Sciatic nerve (tissue), 2 donors: Measurements from ENCODE around the gene PHLDB2. TPM values are rescaled to one million over a fixed set of nuclear protein-coding genes. Genes with fewer than 3 reads are reported as not detected.

ENCODE experiments used
- ATAC-seq: fragments of 200-7000 bp; cut with Tn5 transposase; one replicate; pipeline ENCODE4 v1.9.1; 2020; ENCODE audit warnings: mild to moderate bottlenecking, moderate library complexity
- DNase-seq: peaks from one replicate; pipeline ENCODE4 v3.0.0-alpha.2; 2020; ENCODE audit warnings: low spot score
- intact Hi-C: fragments of 100-400 bp; cut with DNase I; formaldehyde crosslinking; loops from one replicate; pipeline ENCODE4 v1.14.2; 2022
- total RNA-seq: library from RNA; stranded (reverse); fragmentation: NEBNext Ultra II Directional; extraction: Animal tissue kit (Norgen Biotek cat#: 25700); gene quantifications from one replicate; pipeline ENCODE4 v1.2.1, GENCODE V29; 2021
- donor health status: DM: no; HTN: no; CAD: no.
- donor health status: DM: no; HTN: no; CAD: no.

The PHLDB2 gene
- total RNA-seq, 1 donor from 2014 or later: 150 TPM

DNA sequence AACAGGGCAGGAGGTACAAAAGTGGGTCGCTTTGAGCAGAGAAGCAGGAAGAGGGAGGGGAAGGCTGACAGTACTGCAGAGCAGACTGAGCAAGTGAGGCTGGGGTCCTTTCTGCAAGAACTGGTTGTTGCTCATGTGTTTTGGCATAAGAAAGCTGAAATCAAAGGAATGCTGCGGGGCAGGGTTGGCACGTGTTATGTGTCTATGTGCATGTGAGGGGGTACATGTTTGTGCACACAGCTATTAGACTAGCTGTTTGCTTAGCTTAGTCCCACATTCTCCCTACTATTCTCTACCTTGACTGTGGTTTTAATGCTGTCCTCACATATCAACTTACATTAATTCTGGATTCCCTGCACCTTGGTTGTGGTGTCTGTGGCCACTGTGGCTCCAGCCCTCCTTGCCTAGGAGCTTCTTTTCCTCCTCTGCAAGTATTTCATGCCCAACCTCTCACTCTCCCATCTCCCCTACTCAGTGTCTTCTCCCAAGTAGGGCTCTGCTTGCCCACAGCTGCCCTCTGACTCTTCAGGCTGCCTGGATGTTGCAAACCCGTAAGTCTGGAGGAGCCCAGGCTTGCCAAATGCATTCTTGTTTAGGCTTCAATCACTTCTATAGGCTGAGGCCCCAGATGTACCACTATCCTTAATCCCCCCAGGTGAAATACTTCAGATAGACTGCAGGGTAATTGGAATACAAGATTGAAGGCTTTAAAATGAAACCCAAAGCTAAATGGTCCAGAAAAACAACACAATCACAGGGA is 144.4 kb downstream of the PHLDB2 start:
- intact Hi-C loops: no loop called here
- ATAC-seq: no peak

DNA sequence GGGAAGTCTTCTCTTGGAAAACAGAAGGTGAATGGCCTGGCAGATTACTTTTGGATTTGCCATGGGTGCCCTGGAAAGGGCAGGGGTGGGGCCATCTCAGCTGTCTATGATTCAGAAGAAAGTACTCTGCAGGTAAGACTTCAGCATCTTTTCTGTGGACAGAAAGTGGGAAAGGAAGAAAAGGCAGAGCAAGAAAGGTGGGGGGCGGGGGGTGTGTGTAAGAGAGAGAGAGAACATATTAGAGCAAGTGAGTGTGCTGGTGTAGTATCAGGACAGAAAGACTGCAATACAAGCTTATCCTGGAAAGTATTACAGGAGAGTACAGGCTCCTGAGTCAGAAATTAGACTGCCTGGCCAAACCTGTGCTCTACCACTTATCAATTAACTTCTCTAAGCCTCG is 145.1 kb downstream of the PHLDB2 start:
- no peak for DNase-seq
- ATAC-seq: no peak
- intact Hi-C loops: no loop called here

More for the DNA sequence above, 144.4 kb downstream of the PHLDB2 start:
- no peak for DNase-seq

DNA sequence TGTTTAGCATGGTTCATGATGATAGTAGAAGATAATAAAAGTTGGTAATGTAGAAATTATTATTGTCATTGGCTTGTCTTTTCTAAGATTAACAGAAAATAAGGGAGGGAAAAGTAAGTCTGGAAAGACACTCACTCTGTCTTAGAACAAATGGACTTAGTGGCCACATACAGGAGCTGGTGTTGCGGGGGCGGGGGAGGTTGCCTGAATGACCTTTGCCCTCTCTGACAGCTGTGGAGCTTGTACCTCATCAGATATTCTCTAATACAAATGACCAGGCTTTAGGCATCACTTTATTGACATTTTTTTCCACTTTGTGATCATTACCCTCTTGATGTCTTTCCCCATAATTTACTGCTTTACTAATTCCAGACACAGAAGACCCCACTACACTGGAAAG is 145.6 kb downstream of the PHLDB2 start:
- ATAC-seq: no peak
- DNase-seq: no peak
- intact Hi-C loops: no loop called here

DNA sequence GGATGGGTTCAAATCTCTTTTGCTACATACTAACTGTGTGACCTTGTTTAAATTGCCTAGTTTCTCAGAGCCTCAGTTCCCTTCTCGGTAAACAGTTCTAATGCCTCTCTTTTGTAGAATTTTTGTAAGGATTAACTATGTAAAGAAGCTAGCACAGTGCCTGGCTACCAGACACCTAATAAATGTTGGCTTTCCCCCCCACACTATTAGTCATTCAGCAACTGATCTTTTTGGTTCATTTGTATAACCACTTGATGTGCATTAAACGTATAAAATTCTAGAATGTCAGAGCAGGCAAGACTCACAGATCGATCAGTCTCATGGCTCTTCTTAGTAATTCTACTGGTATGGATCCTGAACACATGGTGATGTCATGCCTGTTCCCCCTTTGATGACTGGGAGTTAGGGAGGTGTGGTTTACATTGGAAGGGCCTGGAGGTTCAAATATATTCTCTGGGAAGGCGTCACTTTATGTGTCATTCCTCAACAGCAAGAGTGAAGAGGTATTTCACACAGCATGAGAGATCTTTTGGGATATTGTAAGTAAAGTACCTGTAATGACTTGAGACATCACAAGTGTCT is 146.1 kb downstream of the PHLDB2 start:
- intact Hi-C loops: no loop called here
- no peak for ATAC-seq
- no peak for DNase-seq

DNA sequence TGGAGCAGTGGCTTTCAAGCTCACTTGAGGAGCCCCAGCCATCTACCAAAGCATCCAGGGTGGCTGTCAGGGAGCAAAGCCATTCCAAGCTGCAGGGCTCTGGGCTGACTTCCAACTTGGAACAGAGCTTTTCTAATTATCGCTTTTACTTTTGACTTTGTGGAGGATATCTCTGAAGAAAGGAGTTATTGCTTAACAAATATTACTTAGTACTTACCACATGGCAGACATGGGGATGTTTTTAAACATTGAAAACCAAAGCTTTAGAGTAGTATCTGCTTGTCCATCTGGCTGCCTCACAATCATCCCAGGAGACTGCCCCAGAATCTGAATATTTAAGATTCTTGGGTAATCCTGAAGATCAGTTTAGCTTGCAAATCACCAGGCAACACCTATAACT is 148.6 kb downstream of the PHLDB2 start:
- DNase-seq (no peak), ATAC-seq (peak; percentile 87)
- intact Hi-C loops: no loop called here

DNA sequence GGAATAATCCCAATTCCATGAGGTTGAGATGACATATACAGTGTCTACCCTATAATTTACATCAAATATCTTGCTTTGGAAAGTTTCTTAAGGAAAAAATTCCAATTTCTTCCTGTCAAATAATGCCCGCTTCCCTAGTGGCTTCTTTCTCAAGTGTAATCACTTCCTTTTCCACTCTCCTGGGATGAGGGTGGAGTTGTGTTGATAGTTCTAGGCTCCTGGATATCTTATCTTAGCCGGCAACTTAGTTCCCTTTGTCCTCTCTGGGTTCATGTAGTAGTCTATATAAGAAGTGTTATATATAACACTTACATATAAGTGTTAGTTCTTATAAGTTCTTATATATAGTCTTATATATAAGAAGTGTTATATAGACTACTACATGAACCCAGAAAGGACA is 150.6 kb downstream of the PHLDB2 start:
- ATAC-seq (no peak), DNase-seq (no peak)
- intact Hi-C loops: no loop called here

DNA sequence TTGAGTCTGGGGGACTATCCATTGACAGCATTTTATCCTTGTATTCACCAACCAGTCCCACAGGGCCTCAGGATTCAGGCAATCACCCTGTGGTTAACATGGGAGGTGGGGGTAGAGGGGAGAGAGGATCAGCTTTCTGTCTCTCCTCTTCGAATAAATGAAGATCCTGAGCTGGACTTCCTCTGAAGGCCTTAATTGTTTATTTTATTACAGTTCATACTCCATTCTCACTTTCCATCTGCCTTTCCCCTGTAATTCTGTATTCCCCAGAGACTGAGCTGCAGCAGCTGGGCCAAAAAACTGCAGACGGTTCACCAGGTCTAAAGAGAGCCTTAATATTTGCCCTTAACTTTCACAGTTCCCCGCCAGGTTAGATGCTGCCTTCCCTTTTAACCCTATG is 151.6 kb downstream of the PHLDB2 start:
- DNase-seq (no peak), ATAC-seq (peak; percentile 12)
- intact Hi-C loops: no loop called here

DNA sequence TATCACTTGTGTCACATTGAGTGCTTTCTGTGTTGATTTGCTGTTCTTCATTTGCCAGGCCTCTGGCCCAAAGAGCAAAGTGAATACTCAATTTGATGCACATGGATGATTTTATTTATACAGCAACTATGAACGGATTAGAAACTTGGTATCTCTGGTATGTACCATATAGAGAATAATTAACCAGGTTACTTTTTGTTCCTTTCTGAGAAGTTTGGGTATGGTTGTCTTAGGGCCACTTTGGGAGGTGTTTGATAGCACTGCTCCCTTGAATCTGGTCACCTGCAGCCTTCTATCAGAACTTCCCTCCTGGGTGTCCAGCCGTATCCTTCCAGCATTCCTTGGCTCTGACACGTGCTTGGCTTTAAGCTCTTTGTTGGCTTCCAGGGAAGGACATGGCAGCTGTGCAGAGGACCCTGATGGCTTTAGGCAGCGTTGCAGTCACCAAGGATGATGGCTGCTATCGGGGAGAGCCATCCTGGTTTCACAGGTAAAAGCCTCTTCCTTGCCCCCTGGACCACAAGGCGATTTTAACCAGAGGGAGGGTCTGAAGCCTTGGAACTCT is 152.4 kb downstream of the PHLDB2 start:
- intact Hi-C loops: no loop called here
- ATAC-seq (no peak), DNase-seq (no peak)

DNA sequence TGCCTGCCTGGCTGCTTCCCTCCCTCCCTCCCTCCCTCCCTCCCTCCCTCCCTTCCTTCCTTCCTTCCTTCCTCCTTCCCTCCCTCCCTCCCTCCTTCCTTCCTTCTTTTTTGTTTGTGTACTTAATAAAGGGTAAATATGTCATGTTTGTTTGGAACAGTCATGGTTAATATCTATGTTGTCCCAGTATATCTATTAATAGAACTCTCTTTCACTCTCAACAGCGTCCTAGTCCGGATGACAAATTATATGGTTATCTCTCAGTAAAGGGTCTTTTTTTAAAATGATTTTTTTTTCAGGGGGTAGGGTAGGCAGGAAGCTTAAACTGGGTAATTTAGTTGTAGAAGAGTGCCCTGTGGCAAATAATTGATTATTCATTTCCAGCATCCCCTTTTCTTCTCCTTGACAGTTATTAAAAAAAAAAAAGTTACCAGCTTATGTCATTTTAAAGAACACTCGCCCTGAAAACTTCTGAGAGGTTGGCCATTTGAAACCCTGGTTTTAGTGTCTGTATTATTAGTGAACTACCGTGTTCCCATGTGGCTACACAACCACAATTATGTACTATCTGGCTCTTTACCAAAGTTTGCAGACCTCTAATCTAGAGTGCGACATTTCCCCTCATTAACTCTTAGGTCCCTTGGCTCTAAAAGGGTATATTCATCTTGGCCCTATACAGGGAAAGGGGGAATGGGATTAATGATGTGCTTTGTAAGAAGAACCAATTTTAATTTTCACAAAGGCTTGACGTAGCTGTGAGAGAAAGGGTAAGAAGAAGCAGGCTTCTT is 153.3 kb downstream of the PHLDB2 start:
- ATAC-seq: no peak
- intact Hi-C loops: no loop called here
- DNase-seq: no peak

DNA sequence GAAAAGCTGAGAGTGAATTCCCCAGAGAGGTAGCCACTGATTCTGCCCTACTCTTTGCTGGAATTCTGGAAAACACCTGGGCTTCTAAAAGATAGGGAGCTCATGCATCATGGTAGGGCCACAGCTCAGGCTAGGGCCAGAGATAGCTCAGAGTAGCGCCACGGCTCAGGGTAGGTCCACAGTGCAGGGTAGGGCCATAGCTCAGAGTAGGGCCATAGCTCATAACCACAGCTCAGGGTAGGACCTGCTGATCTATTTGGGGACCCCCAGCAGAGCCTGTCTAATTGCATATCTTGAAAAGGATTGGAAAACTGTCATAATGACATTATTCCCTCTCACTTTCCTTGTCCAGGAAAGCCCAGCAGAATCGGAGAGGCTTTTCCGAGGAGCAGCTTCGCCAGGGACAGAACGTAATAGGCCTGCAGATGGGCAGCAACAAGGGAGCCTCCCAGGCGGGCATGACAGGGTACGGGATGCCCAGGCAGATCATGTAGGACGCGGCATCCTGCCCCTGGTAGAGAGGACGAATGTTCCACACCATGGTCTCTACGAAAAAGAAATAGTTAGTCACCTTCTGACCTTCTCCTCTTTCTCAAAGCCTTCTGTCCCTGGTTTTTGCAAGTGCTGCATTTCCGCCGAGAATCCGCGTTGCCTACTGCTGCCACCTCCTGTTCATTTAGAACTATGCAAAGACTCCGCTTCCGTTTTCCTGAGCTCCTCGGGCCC is 154.2 kb downstream of the PHLDB2 start:
- ATAC-seq: peak; percentile 87
- intact Hi-C loops: no loop called here
- peak; percentile 76 for DNase-seq

DNA sequence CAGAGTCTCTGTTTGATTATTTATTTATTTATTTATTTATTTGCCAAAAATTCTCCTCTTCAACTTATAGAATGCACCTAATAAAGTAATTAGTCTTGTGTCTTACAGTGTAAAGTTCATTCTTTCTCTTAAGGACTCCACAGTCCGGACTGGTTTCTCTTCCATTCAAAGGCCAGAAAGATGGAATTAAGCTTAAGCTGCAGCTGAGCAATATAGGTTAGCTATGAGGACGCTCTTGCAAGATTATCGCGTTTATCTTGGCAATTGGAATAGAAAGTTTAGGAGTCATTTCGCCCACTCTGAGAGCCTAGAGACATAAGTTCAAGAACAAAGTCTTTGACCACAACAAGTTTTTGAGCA is 154.7 kb downstream of the PHLDB2 start:
- no peak for ATAC-seq
- no peak for DNase-seq
- intact Hi-C loops: no loop called here

DNA sequence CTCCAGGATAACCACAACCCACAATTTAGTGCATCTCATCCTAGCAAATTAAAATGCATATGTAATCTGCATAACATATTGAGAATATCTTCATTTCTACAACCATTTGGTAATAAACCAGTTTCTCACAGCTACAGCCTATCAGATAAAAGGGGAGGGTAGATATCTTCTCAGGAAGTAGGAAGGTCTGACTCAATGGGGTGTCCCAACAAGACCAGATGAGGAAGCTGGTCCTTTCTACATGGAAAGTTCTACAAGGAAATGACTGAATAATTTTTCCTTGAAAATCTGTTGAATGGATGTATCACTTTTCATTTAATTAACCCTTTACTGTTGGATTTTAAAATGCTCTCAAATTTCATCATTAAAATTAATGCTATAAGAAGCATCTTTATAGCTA is 158.0 kb downstream of the PHLDB2 start:
- ATAC-seq: no peak
- no peak for DNase-seq
- intact Hi-C loops: no loop called here

DNA sequence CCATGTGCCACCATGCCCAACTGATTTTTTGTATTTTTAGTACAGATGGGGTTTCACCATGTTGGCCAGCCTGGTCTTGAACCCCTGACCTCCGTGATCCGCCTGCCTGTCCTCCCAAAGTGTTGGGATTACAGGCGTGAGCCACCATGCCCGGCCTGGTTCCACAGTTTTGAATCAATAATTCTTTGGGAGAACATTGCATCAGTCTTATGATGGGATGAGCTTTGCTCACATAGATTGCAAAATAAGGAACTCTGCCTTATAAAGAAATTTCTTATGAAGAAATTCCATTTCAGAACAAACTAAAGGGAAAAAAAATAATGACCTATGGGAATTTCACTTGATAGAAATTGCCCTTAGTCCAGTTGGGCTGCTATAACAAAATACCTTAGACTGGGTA is 159.6 kb downstream of the PHLDB2 start:
- intact Hi-C loops: no loop called here

DNA sequence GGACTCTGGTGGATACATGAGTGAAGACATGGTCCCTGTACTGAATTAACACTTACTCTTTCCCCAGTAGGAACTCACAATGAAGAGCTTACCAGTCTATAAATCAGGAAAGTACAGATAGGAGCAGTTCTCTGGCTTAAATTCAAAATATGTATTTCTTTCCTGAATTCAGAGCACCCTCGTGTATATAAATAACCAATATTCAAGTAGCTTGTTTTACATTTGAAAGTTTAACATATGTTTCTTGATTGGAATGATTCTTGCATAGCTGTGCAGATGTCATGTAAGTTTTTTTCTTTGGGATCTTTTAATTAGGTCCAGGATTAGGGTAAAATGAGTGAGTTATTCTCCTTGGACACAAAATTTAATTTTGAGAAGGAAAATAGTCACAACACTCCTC is 160.7 kb downstream of the PHLDB2 start:
- DNase-seq (no peak), ATAC-seq (no peak)
- intact Hi-C loops: no loop called here

More for the DNA sequence above, 159.6 kb downstream of the PHLDB2 start:
- DNase-seq (no peak), ATAC-seq (peak; percentile 25)

DNA sequence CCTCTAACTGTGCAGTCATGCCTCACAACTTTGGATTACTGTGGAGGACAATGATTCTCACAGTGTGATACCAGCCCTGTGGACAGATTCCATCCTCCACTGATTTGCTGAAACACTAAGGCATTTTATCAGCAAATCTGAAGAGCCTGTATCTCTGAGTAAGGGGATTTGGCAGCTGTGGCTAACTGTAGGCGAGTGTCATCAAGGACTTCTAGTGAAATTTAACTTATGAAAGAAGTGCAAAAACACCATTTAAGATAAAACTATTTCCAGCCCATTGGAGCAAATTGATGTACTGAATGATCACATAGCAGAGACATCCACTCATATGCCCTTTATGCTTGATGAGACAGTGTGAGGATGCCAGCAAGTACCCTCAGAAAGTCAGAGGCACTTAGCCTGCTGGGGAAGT is 161.6 kb downstream of the PHLDB2 start:
- intact Hi-C loops: no loop called here
- ATAC-seq: no peak
- no peak for DNase-seq
